Measurements from ENCODE around the gene TRIM7.
"Not testable (repeated sequence)": the region's sequence is repeated elsewhere in the genome, so short reads cannot be mapped to it uniquely, and the experiment has no call there.

The TRIM7 gene

GRCh38 chr5:181211208-181211607 is 6.2 kb upstream of the TRIM7 start:
- TF ChIP-seq, protein P1, sequence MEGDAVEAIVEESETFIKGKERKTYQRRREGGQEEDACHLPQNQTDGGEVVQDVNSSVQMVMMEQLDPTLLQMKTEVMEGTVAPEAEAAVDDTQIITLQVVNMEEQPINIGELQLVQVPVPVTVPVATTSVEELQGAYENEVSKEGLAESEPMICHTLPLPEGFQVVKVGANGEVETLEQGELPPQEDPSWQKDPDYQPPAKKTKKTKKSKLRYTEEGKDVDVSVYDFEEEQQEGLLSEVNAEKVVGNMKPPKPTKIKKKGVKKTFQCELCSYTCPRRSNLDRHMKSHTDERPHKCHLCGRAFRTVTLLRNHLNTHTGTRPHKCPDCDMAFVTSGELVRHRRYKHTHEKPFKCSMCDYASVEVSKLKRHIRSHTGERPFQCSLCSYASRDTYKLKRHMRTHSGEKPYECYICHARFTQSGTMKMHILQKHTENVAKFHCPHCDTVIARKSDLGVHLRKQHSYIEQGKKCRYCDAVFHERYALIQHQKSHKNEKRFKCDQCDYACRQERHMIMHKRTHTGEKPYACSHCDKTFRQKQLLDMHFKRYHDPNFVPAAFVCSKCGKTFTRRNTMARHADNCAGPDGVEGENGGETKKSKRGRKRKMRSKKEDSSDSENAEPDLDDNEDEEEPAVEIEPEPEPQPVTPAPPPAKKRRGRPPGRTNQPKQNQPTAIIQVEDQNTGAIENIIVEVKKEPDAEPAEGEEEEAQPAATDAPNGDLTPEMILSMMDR (conservative IDR thresholded peaks at IDR 0.05; ENCODE audit: control insufficient read depth, insufficient read depth, low read depth, low read length) = no peak
- no peak overlapping the region for H3K4me3 ChIP-seq (ENCODE audit: control insufficient read depth, low read depth, low read length)
- no peak for DNase-seq (ENCODE audit: low read depth)

DNA sequence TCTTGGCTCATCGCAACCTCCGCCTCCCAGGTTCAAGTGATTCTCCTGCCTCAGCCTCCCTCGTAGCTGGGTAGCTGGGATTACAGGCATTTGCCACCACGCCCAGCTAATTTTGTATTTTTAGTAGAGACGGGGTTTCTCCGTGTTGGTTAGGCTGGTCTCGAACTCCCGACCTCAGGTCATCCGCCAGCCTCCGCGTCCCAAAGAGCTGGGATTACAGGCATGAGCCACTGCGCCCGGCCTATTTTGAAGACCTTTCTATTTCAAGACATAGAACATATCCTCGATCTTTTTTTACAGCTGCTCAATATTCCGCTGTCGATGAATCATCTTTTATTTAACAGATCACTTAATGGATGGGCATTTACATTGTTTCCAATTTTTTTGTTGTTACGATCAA is 5.7 kb upstream of the TRIM7 start:
- not testable (repeated sequence) for H3K4me3 ChIP-seq (ENCODE audit: control insufficient read depth, low read depth, low read length); DNase-seq (ENCODE audit: low read depth)

- not testable (repeated sequence) for DNase-seq (ENCODE audit: low read depth); H3K4me3 ChIP-seq (ENCODE audit: control insufficient read depth, low read depth, low read length)
Measured at GRCh38 chr5:181210148-181210547, 5.2 kb upstream of the TRIM7 start.

DNA sequence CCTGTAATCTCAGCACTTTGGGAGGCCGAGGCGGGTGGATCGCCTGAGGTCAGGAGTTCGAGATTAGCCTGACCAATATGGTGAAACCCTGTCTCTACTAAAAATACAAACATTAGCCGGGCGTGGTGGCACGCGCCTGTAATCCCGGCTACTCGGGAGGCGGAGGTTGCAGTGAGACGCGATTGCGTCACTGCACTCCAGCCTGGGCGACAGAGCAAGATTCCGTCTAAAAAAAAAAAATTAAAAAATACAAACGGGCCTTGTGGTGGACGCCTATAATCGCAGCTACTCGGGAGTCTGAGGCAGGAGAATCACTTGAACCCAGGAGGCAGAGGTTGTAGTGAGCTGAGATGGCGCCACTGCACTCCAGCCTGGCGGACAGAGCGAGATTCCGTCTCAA is 4.0 kb upstream of the TRIM7 start:
- DNase-seq (ENCODE audit: low read depth); H3K4me3 ChIP-seq (ENCODE audit: control insufficient read depth, low read depth, low read length): not testable (repeated sequence)

DNA sequence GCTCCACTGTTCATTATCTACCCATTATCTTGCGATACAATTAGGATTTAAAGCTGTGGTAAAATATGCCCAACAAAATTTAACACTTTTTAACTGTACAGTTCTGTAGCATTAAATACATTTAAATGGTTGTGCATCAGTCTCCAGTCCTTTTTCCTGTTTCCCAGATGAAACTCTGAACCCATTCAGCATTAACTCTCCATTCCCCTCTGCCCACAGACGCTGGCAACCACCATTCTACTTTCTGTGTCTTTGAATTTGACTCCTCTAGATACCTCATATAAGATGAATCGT is 2.9 kb upstream of the TRIM7 start:
- DNase-seq (ENCODE audit: low read depth) = no peak
- no peak overlapping the region for H3K4me3 ChIP-seq (ENCODE audit: control insufficient read depth, low read depth, low read length)

DNA sequence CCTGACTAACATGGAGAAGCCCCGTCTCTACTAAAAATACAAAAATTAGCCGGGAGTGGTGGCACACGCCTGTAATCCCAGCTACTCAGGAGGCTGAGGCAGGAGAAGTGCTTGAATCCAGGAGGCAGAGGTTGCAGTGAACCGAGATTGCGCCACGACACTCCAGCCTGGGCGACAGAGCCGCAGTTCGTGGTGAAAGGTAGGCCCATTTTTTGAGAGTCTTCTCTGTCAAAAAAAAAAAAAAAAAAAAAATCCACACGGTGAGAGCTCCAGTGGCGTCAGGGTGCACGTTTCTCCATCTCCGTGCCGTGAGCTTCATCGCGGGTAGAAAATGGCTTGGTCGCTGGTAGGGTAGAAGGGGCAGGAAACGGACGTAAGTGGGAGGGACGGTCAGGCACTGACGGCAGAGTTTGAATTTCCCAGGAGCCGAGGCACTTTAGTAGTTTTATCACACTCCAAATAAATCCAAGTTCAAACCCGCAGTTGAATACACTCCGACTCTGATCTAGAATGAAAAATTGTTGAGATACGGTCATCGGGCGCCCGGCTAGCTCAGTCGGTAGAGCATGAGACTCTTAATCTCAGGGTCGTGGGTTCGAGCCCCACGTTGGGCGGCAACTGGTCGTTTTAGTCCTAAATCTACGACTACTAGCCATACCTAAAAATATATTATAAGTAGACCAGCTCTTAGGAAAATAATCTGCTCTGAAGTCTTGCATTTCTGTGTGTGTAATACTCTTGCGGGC is 2.4 kb upstream of the TRIM7 start:
- TF ChIP-seq, protein P1 (conservative IDR thresholded peaks at IDR 0.05; ENCODE audit: control insufficient read depth, insufficient read depth, low read depth, low read length) = no peak
- H3K4me3 ChIP-seq (ENCODE audit: control insufficient read depth, low read depth, low read length) = peak overlapping the region; percentile 66
- peak; percentile 95 for DNase-seq (ENCODE audit: low read depth)

More for the DNA sequence above, 2.9 kb upstream of the TRIM7 start:
- TF ChIP-seq, protein P1 (conservative IDR thresholded peaks at IDR 0.05; ENCODE audit: control insufficient read depth, insufficient read depth, low read depth, low read length) = no peak

- peak overlapping the region; percentile 66 for H3K4me3 ChIP-seq (ENCODE audit: control insufficient read depth, low read depth, low read length)
- TF ChIP-seq, protein P1 (conservative IDR thresholded peaks at IDR 0.05; ENCODE audit: control insufficient read depth, insufficient read depth, low read depth, low read length) = no peak
- DNase-seq (ENCODE audit: low read depth) = no peak
Measured at GRCh38 chr5:181205761-181206649, 1.0 kb upstream of the TRIM7 start.

GRCh38 chr5:181204113-181204825 is 727 bp downstream of the TRIM7 start:
- no peak for DNase-seq (ENCODE audit: low read depth)
- peak overlapping the region; percentile 66 for H3K4me3 ChIP-seq (ENCODE audit: control insufficient read depth, low read depth, low read length)
- TF ChIP-seq, protein P1 (conservative IDR thresholded peaks at IDR 0.05; ENCODE audit: control insufficient read depth, insufficient read depth, low read depth, low read length) = no peak

Data from fibroblast of mammary gland (primary cell).